GM12878 (cell line): ENCODE results near the gene CPA4. TPM values are rescaled to one million over a fixed set of nuclear protein-coding genes. Genes with fewer than 3 reads are reported as not detected.

Experiments used
- ATAC-seq: fragments of 200-7000 bp; cut with Tn5 transposase; 3 replicates; pipeline ENCODE4 v1.9.1; 2020; ENCODE audit warnings: mild to moderate bottlenecking, moderate library complexity
- BruUV-seq: library from RNA; stranded (reverse); fragments of 400-500 nt; replicated peaks from 2 replicates; lab custom pipeline; 2021; lab: Mats Ljungman, UMichigan
- CTCF ChIA-PET: fragments of 300-600 bp; sonication (Branson Sonifier 250); formaldehyde crosslinking; extraction: SDS; loops from one replicate; lab custom pipeline; 2021; ENCODE audit warnings: inconsistent platforms; lab: Yijun Ruan, JAX
- POLR2A ChIA-PET: fragments of 350-600 bp; formaldehyde crosslinking; extraction: SDS; loops from one replicate; lab custom pipeline; 2021; ENCODE audit warnings: inconsistent platforms; lab: Charles Lee
- RAD21 ChIA-PET: fragments of 300-600 bp; sonication (Branson Sonifier 250); formaldehyde crosslinking; loops from one replicate; lab custom pipeline; 2023; ENCODE audit warnings: antibody characterized with exemption; ENCODE audit not compliant: unreplicated experiment; lab: Charles Lee
- SMC1A ChIA-PET: fragments of 300-600 bp; sonication (Branson Sonifier 250); formaldehyde crosslinking; loops from one replicate; lab custom pipeline; 2023; ENCODE audit not compliant: unreplicated experiment, uncharacterized antibody; lab: Charles Lee
- DNase-seq: peaks from one replicate; pipeline ENCODE4 v3.0.0-alpha.2; 2011; ENCODE audit warnings: low read depth, low spot score
- FAIRE-seq: peaks from 3 replicates; lab custom pipeline; 2011; peaks lifted over from hg19 to GRCh38; lab: Jason Lieb, UNC
- H2AFZ ChIP-seq: 2 replicates; pipeline ENCODE4 v1.6.0; 2011; ENCODE audit warnings: low read depth, low read length, control low read depth; ENCODE audit not compliant: control insufficient read depth
- H3K27ac ChIP-seq: 2 replicates; pipeline ENCODE4 v1.5.1; 2011; ENCODE audit warnings: control low read depth; ENCODE audit not compliant: control insufficient read depth, insufficient read depth
- H3K27me3 ChIP-seq, 2 experiments: replicated peaks in 1 of 2; 2 replicates each; pipeline versions ENCODE4 v1.6.0 to v1.6.1; 2011; ENCODE audit warnings: low read length in 1 of 2; ENCODE audit not compliant: control insufficient read depth in 2 of 2, insufficient read depth in 2 of 2
- H3K36me3 ChIP-seq, 2 experiments: 2 replicates each; pipeline ENCODE4 v1.5.1; 2011; ENCODE audit warnings: low read length in 1 of 2; ENCODE audit not compliant: control insufficient read depth in 2 of 2, insufficient read depth in 2 of 2
- H3K4me1 ChIP-seq: 2 replicates; pipeline ENCODE4 v1.6.1; 2011; ENCODE audit warnings: mild to moderate bottlenecking, low read length, moderate library complexity, mixed read lengths; ENCODE audit not compliant: control insufficient read depth, insufficient read depth
- H3K4me2 ChIP-seq: 2 replicates; pipeline ENCODE4 v1.6.0; 2011; ENCODE audit warnings: control low read depth; ENCODE audit not compliant: control insufficient read depth, insufficient read depth
- H3K4me3 ChIP-seq: fragments of 200-600 bp; sonication (generic); 2 replicates; pipeline ENCODE4 v1.5.1; 2016
- H3K79me2 ChIP-seq: 2 replicates; pipeline ENCODE4 v1.6.0; 2011; ENCODE audit warnings: low read length; ENCODE audit not compliant: control insufficient read depth, insufficient read depth
- H3K9ac ChIP-seq: 2 replicates; pipeline ENCODE4 v1.8.0; 2011; ENCODE audit warnings: low read length, control low read depth, mixed read lengths; ENCODE audit not compliant: control insufficient read depth, insufficient read depth
- H3K9me3 ChIP-seq: replicated peaks from 3 replicates; pipeline ENCODE4 v1.5.1; 2011; ENCODE audit warnings: mild to moderate bottlenecking, low read length; ENCODE audit not compliant: control insufficient read depth, insufficient read depth
- H4K20me1 ChIP-seq: 2 replicates; pipeline ENCODE4 v1.6.0; 2011; ENCODE audit not compliant: control insufficient read depth, insufficient read depth
- EED ChIP-seq: sonication (generic); IDR thresholded peaks from 2 replicates; pipeline ENCODE4 v1.6.1; 2016; ENCODE audit warnings: antibody characterized with exemption, low read depth
- EGR1 ChIP-seq, 2 experiments: IDR thresholded peaks; 1 replicate in 1 of 2; 2 replicates in 1 of 2; pipeline ENCODE4 v1.6.1; 2011 to 2012; ENCODE audit warnings: low read depth in 2 of 2, low read length in 2 of 2, borderline replicate concordance in 1 of 2, mild to moderate bottlenecking in 1 of 2, moderate library complexity in 1 of 2
- HDAC2 ChIP-seq: fragments of 200-600 bp; sonication (generic); IDR thresholded peaks from 2 replicates; pipeline ENCODE4 v1.6.1; 2017
- HDGF ChIP-seq: fragments of 450-650 bp; IDR thresholded peaks from 2 replicates; pipeline ENCODE4 v1.6.1; 2016; ENCODE audit warnings: antibody characterized with exemption
- JUNB ChIP-seq: IDR thresholded peaks from 2 replicates; pipeline ENCODE4 v1.6.1; 2016; ENCODE audit warnings: antibody characterized with exemption, mild to moderate bottlenecking
- KLF5 ChIP-seq: fragments of 450-650 bp; IDR thresholded peaks from 2 replicates; pipeline ENCODE4 v1.6.1; 2014; ENCODE audit warnings: mild to moderate bottlenecking; ENCODE audit not compliant: partially characterized antibody
- MEF2A ChIP-seq: IDR thresholded peaks from 2 replicates; pipeline ENCODE4 v1.6.1; 2011; ENCODE audit warnings: low read depth, mild to moderate bottlenecking, low read length, moderate library complexity; ENCODE audit not compliant: insufficient read depth
- MTA3 ChIP-seq: IDR thresholded peaks from 2 replicates; pipeline ENCODE4 v1.6.1; 2012; ENCODE audit warnings: low read length, inconsistent platforms, borderline replicate concordance
- NR2C1 ChIP-seq: fragments of 450-650 bp; IDR thresholded peaks from 2 replicates; pipeline ENCODE4 v1.6.1; 2017; ENCODE audit warnings: antibody characterized with exemption, mild to moderate bottlenecking, moderate library complexity
- NR2C2 ChIP-seq: IDR thresholded peaks from 2 replicates; pipeline ENCODE4 v1.6.1; 2011; ENCODE audit warnings: borderline replicate concordance, low read depth; ENCODE audit not compliant: control insufficient read depth, insufficient read length
- POLR2AphosphoS2 ChIP-seq: IDR thresholded peaks from 2 replicates; pipeline ENCODE4 v1.6.1; 2011; ENCODE audit warnings: low read depth, mild to moderate bottlenecking, low read length, improper control_type of control experiment, moderate library complexity
- RAD21 ChIP-seq: IDR thresholded peaks from 2 replicates; pipeline ENCODE4 v1.6.1; 2011; ENCODE audit warnings: mild to moderate bottlenecking, low read depth, low read length, moderate library complexity; ENCODE audit not compliant: insufficient read depth
- RAD51 ChIP-seq: fragments of 450-650 bp; IDR thresholded peaks from 2 replicates; pipeline ENCODE4 v1.6.1; 2016; ENCODE audit warnings: moderate library complexity, mild to moderate bottlenecking, inconsistent platforms
- RFX5 ChIP-seq: IDR thresholded peaks from 2 replicates; pipeline ENCODE4 v1.6.1; 2011; ENCODE audit warnings: low read depth, low read length, improper control_type of control experiment
- SIX5 ChIP-seq: IDR thresholded peaks from 2 replicates; pipeline ENCODE4 v1.6.1; 2011; ENCODE audit warnings: mild to moderate bottlenecking, low read depth, low read length, moderate library complexity; ENCODE audit not compliant: severe bottlenecking
- SUPT20H ChIP-seq: IDR thresholded peaks from 2 replicates; pipeline ENCODE4 v1.6.1; 2011; ENCODE audit warnings: low read depth, mild to moderate bottlenecking, low read length, moderate library complexity, borderline replicate concordance; ENCODE audit not compliant: control insufficient read depth
- ZNF274 ChIP-seq: IDR thresholded peaks from one replicate; pipeline ENCODE4 v1.8.0; 2011; ENCODE audit not compliant: insufficient read length, insufficient read depth
- in situ Hi-C: fragments of 300-500 bp; cut with MboI; formaldehyde crosslinking; loops from 9 replicates; pipeline ENCODE4 v1.14.3; 2018; ENCODE audit warnings: mixed read lengths
- intact Hi-C: fragments of 100-400 bp; cut with micrococcal nuclease; formaldehyde crosslinking; loops from one replicate; pipeline ENCODE4 v1.14.2; 2022; ENCODE audit not compliant: unreplicated experiment
- polyA plus RNA-seq, 11 experiments: library from polyadenylated mRNA; depleted of rRNA in 4 of 11; unstranded in 6 of 11; stranded (reverse) in 5 of 11; fragments of >200 nt; fragmentation: Nextera tagmentation in 4 of 11; fragmentation: Illumina TruSeq in 1 of 11; extraction: Ambion mirVana in 4 of 11; extraction: Trizol in 1 of 11; gene quantifications; 1 replicate in 1 of 11; 2 replicates in 10 of 11; pipeline versions ENCODE4 v1.2.1 to v1.2.3, GENCODE V29; 2011 to 2016; ENCODE audit warnings: inconsistent platforms in 2 of 11, missing spikeins in 2 of 11, low read depth in 1 of 11
- total RNA-seq, 4 experiments: library from RNA; depleted of rRNA in 3 of 4; stranded (reverse); fragments of >200 nt in 3 of 4; fragmentation: Illumina TruSeq in 1 of 4; extraction: Trizol in 1 of 4; gene quantifications; 2 replicates each; pipeline versions ENCODE4 v1.2.1 to v1.2.3, GENCODE V29; 2013 to 2021
- TF ChIP-seq, protein P1 (sequence below): IDR thresholded peaks from 2 replicates; pipeline ENCODE4 v1.6.1; 2012; ENCODE audit warnings: low read depth, low read length, improper control_type of control experiment
- TF ChIP-seq, protein P2 (sequence below): fragments of 450-650 bp; IDR thresholded peaks from 2 replicates; pipeline ENCODE4 v1.6.1; 2016; ENCODE audit warnings: mild to moderate bottlenecking

Gene CPA4
- total and polyA plus RNA-seq, 10 of the 15 experiments (the other 5 are each of a cell fraction or from before 2014, with no cell fraction given) = 0.05 to 0.35 (median 0.18) TPM; not detected in 1

- CTCF ChIA-PET = no interaction called here
- FAIRE-seq = no peak
Measured at GRCh38 chr7:130302649-130303048, 9.7 kb downstream of the CPA4 start.

More at GRCh38 chr7:130302649-130303048, 9.7 kb downstream of the CPA4 start:
- H2AFZ ChIP-seq = no peak overlapping the region
- no peak overlapping the region for H3K4me3 ChIP-seq
- no peaks in the 10 kb centered on the region for H3K27me3 ChIP-seq
- ChIA-PET RAD21 (interaction anchor here (1.0 kb wide), 1 partner anchor 9 kb away, joined by 3 read pairs; the partner anchor contains the start of gene CPA4), POLR2A (no interaction called here), SMC1A (interaction anchor here (0.6 kb wide), 1 partner anchor 326 kb away, joined by 3 read pairs; no protein-coding TSS in a partner anchor)
- no peak overlapping the region for H3K27ac ChIP-seq
- no peaks in the 10 kb centered on the region for H3K79me2 ChIP-seq
- no peak overlapping the region for H3K9ac ChIP-seq
- H3K4me1 ChIP-seq = no peaks in the 10 kb centered on the region
- no peaks in the 10 kb centered on the region for H3K36me3 ChIP-seq
- DNase-seq = no peak
- intact Hi-C loops = no loop called here
- TF ChIP-seq RFX5 (no peak), RAD21 (no peak), EED (no peak), MEF2A (no peak), POLR2AphosphoS2 (no peak), EGR1 (IDR thresholded peaks at IDR 0.05; ENCODE audit: borderline replicate concordance in 1 of 2, low read depth in 2 of 2, low read length in 2 of 2) (no peak), HDGF (no peak), HDAC2 (no peak), SUPT20H (no peak), KLF5 (no peak), NR2C1 (no peak), RAD51 (no peak), ZNF274 (no peak), MTA3 (no peak), SIX5 (no peak), JUNB (no peak), NR2C2 (no peak)
- TF ChIP-seq, protein P1, sequence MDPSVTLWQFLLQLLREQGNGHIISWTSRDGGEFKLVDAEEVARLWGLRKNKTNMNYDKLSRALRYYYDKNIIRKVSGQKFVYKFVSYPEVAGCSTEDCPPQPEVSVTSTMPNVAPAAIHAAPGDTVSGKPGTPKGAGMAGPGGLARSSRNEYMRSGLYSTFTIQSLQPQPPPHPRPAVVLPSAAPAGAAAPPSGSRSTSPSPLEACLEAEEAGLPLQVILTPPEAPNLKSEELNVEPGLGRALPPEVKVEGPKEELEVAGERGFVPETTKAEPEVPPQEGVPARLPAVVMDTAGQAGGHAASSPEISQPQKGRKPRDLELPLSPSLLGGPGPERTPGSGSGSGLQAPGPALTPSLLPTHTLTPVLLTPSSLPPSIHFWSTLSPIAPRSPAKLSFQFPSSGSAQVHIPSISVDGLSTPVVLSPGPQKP = no peak
- TF ChIP-seq, protein P2, sequence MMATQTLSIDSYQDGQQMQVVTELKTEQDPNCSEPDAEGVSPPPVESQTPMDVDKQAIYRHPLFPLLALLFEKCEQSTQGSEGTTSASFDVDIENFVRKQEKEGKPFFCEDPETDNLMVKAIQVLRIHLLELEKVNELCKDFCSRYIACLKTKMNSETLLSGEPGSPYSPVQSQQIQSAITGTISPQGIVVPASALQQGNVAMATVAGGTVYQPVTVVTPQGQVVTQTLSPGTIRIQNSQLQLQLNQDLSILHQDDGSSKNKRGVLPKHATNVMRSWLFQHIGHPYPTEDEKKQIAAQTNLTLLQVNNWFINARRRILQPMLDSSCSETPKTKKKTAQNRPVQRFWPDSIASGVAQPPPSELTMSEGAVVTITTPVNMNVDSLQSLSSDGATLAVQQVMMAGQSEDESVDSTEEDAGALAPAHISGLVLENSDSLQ = no peak
- in situ Hi-C loops = no loop called here
- ATAC-seq = no peak
- no peaks in the 10 kb centered on the region for H3K9me3 ChIP-seq
- H4K20me1 ChIP-seq = no peaks in the 10 kb centered on the region
- no TSS peak for BruUV-seq
- no peak overlapping the region for H3K4me2 ChIP-seq
